Measurements from ENCODE around the gene ADGRD1.
"Not testable (repeated sequence)": the region's sequence is repeated elsewhere in the genome, so short reads cannot be mapped to it uniquely, and the experiment has no call there.

Gene ADGRD1

GRCh38 chr12:131106349-131106941 is 152.7 kb downstream of the ADGRD1 start:
- DNase-seq = no peak

- no peak for DNase-seq
Measured at GRCh38 chr12:131108177-131108955, 154.7 kb downstream of the ADGRD1 start.

GRCh38 chr12:131111446-131111845 is 157.7 kb downstream of the ADGRD1 start:
- DNase-seq = no peak

GRCh38 chr12:131112021-131112420 is 158.3 kb downstream of the ADGRD1 start:
- DNase-seq = peak; percentile 34

GRCh38 chr12:131112700-131113290 is 159.1 kb downstream of the ADGRD1 start:
- DNase-seq = no peak

GRCh38 chr12:131113568-131114270 is 160.0 kb downstream of the ADGRD1 start:
- DNase-seq = no peak

GRCh38 chr12:131114271-131114670 is 160.6 kb downstream of the ADGRD1 start:
- no peak for DNase-seq

- no peak for DNase-seq
Measured at GRCh38 chr12:131114942-131115584, 161.4 kb downstream of the ADGRD1 start.

GRCh38 chr12:131115766-131116467 is 162.2 kb downstream of the ADGRD1 start:
- DNase-seq = no peak

GRCh38 chr12:131116468-131117117 is 162.9 kb downstream of the ADGRD1 start:
- DNase-seq = no peak

- DNase-seq = no peak
Measured at GRCh38 chr12:131117438-131118245, 163.9 kb downstream of the ADGRD1 start.

- DNase-seq = no peak
Measured at GRCh38 chr12:131118371-131118770, 164.7 kb downstream of the ADGRD1 start.

- DNase-seq = not testable (repeated sequence)
Measured at GRCh38 chr12:131119345-131119744, 165.6 kb downstream of the ADGRD1 start.

GRCh38 chr12:131119936-131120335 is 166.2 kb downstream of the ADGRD1 start:
- DNase-seq = no peak

- DNase-seq = no peak
Measured at GRCh38 chr12:131120831-131121271, 167.1 kb downstream of the ADGRD1 start.

GRCh38 chr12:131121705-131122405 is 168.1 kb downstream of the ADGRD1 start:
- DNase-seq = no peak

GRCh38 chr12:131122631-131123030 is 168.9 kb downstream of the ADGRD1 start:
- no peak for DNase-seq

- no peak for DNase-seq
Measured at GRCh38 chr12:131123817-131124216, 170.1 kb downstream of the ADGRD1 start.

GRCh38 chr12:131124487-131125280 is 171.0 kb downstream of the ADGRD1 start:
- DNase-seq = no peak
